Measurements from ENCODE around the gene RAB11FIP3. TPM values are rescaled to one million over a fixed set of nuclear protein-coding genes. Genes with fewer than 3 reads are reported as not detected.

RAB11FIP3 gene
- total RNA-seq, 2 donors from 2014 or later: 33.2 to 93.2 TPM

GRCh38 chr16:521381-522210, 96.1 kb downstream of the RAB11FIP3 start:
- TF ChIP-seq CTCF (IDR thresholded peaks at IDR 0.05) (no peak), POLR2AphosphoS5 (IDR thresholded peaks at IDR 0.05) (no peak), POLR2A (IDR thresholded peaks at IDR 0.05) (no peak)
- no peak for DNase-seq (ENCODE audit: low spot score)
- no peak overlapping the region for H3K27ac ChIP-seq

GRCh38 chr16:522320-523096, 97.1 kb downstream of the RAB11FIP3 start:
- H3K27me3 ChIP-seq (replicated peaks; ENCODE audit: insufficient read depth): no peaks in the 10 kb centered on the region
- intact Hi-C loops (cut with DNase I): no loop called here
- TF ChIP-seq POLR2A (IDR thresholded peaks at IDR 0.05): no peak
- no peak for TF ChIP-seq CTCF (IDR thresholded peaks at IDR 0.05)
- no peak for TF ChIP-seq POLR2AphosphoS5 (IDR thresholded peaks at IDR 0.05)
- peaks cover 15% of the 10 kb centered on the region for H3K4me1 ChIP-seq (replicated peaks)
- WGBS: 81% methylated on average over 23 of the region's 23 CpGs
- H3K4me3 ChIP-seq: no peak overlapping the region
- H3K27ac ChIP-seq: no peak overlapping the region
- no peaks in the 10 kb centered on the region for H3K36me3 ChIP-seq
- DNase-seq (ENCODE audit: low spot score): no peak
- no peaks in the 10 kb centered on the region for H3K9me3 ChIP-seq

More at GRCh38 chr16:521381-522210, 96.1 kb downstream of the RAB11FIP3 start:
- H3K4me1 ChIP-seq (replicated peaks): peaks cover 15% of the 10 kb centered on the region
- no peaks in the 10 kb centered on the region for H3K27me3 ChIP-seq (replicated peaks; ENCODE audit: insufficient read depth)
- no peaks in the 10 kb centered on the region for H3K36me3 ChIP-seq
- no peaks in the 10 kb centered on the region for H3K9me3 ChIP-seq
- intact Hi-C loops (cut with DNase I): no loop called here
- WGBS: 76% methylated on average over 31 of the region's 34 CpGs
- H3K4me3 ChIP-seq: no peak overlapping the region

GRCh38 chr16:523097-523741, 97.8 kb downstream of the RAB11FIP3 start:
- Histone ChIP-seq H3K27ac (no peak overlapping the region), H3K4me1 (replicated peaks) (peaks cover 15% of the 10 kb centered on the region), H3K9me3 (no peaks in the 10 kb centered on the region), H3K4me3 (no peak overlapping the region), H3K27me3 (replicated peaks; ENCODE audit: insufficient read depth) (no peaks in the 10 kb centered on the region), H3K36me3 (no peaks in the 10 kb centered on the region)
- DNase-seq (ENCODE audit: low spot score): no peak
- TF ChIP-seq POLR2AphosphoS5 (IDR thresholded peaks at IDR 0.05): no peak
- TF ChIP-seq CTCF (IDR thresholded peaks at IDR 0.05): no peak
- TF ChIP-seq POLR2A (IDR thresholded peaks at IDR 0.05): no peak
- intact Hi-C loops (cut with DNase I): no loop called here
- 95% methylated on average over 22 of the region's 22 CpGs for WGBS

- WGBS: 80% methylated on average over 23 of the region's 24 CpGs
- no peak for DNase-seq (ENCODE audit: low spot score)
- H3K9me3 ChIP-seq: no peaks in the 10 kb centered on the region
- H3K27ac ChIP-seq: no peak overlapping the region
- intact Hi-C loops (cut with DNase I): no loop called here
- no peaks in the 10 kb centered on the region for H3K36me3 ChIP-seq
- peaks cover 22% of the 10 kb centered on the region for H3K4me1 ChIP-seq (replicated peaks)
- H3K27me3 ChIP-seq (replicated peaks; ENCODE audit: insufficient read depth): no peaks in the 10 kb centered on the region
- H3K4me3 ChIP-seq: no peak overlapping the region
- TF ChIP-seq POLR2AphosphoS5 (IDR thresholded peaks at IDR 0.05) (no peak), POLR2A (IDR thresholded peaks at IDR 0.05) (no peak), CTCF (IDR thresholded peaks at IDR 0.05) (no peak)
These were observed 99.0 kb downstream of the RAB11FIP3 start for GRCh38 chr16:524274-525040.

All from prostate gland (tissue), 2 donors.